GM18873 (cell line): ENCODE data around the gene R3HDM4.
A peak's percentile ranks its signal among the peaks of the same experiment; 100 is the strongest.

ENCODE experiments used
- ATAC-seq: cut with Tn5 transposase; IDR thresholded peaks from one replicate; pipeline ENCODE4 v1.9.1; 2021; ENCODE audit warnings: mild to moderate bottlenecking, moderate library complexity, moderate number of reproducible peaks; ENCODE audit not compliant: unreplicated experiment, low FRiP score

Gene R3HDM4

DNA sequence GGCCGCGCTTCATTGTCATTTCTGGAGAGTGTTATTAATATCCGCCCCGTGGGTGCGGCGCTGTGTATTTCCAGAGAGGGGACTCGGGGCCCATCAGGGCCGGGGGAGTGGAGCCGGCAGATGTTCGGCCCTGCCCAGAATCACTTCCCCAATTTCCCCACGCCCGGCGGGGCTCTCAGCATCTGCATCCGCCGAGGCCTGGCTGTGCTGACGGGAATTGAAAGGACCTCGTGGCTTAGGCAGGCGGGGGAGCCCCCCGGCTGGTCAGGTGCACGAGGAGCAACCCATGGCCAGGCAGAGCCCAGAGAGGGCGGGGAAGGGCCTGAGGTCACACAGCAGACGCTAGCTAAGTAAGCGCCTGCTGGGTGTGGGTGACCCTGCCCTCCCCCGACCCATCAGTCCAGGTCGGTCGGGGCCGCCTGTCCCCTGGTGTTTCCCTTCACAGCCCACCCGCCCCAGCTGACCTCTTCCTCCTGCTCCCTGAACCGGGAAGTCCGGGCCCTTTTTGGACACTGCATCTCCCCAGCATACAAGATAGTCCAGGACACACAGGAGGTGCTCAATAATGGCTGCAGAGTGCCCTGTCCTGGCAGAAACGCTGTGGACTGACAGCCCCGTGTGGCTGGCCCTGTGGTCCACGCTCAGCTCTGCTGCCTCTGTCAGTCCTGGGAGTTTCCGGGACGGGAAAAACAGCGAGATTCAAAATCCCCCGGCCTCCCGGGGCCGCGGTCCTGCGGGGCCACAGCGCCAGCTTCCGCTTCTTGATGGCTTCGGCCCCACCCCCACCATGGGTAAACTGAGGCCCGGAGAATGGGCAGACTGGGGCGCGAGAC is 34.9 kb upstream of the R3HDM4 start:
- peak; percentile 52 for ATAC-seq

DNA sequence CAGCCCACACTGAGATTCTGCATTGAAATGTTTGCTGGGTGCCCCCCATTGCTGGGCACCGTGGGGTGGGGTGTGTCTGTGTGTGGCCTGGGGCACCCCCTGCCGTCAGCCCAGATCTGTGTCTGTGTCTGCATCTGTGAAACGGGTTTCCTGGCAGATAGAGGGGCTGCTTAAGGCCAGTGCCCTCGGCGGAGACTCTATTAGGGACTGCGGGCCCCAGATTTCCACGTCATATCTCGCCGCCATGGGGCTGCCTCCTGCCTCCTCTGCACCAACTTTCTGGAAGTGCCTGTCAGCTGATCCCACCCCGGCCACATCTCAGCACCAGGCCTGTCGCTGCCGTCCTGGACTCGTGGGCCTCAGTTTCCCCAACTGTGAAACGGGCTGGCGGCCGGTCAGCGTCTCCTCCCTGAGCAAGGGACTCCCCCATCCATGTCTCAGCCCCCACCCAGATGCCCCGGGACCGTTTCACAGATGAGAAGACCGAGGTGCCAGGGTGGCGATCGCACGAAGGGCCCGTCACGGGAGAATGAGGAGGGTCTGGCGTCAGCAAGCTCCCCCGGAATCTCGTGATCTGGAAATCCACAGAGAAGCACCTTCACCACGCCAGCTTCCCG is 34.2 kb upstream of the R3HDM4 start:
- ATAC-seq, result no peak

DNA sequence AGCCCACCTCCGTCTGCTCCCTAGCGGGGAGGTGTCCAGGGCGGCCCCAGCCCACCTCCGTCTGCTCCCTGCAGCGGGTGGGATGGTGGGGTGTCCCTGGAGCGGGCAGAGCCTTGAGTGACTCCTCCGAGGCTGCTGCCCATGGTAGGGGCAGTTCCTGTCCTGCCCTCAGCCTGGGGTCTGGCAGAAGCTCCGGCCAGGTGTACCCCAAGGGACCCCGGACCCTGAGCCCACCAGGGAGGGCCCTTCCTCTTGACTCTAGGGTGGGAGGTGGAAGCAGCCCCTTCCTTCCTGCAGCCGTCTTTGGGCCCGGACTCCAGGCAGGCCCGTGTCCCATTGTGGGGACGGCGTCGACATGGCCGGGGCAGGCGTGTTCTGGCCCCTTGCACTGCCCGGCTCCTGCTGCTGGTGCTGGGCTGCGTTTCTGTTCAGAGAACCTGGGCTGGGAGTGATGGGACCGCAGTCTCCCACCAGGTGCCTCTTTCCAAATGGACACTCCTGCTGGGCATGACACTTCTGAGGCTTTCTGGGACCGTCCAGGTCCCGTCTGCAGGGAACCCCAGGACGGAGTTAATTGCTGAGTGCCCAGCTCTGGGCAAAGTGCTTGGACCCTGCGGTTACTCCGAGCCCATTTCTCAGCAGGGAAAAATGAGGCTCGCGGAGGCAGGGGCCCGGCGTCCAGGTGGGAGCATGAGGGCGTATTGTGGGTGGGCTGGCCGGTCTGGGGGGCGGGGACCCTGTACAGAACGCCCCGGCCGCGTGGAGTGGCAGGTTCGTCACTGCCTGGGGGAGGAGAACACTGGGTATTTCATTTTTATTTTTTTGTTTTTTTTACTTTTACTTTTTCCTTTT is 32.6 kb upstream of the R3HDM4 start:
- ATAC-seq, result no peak

DNA sequence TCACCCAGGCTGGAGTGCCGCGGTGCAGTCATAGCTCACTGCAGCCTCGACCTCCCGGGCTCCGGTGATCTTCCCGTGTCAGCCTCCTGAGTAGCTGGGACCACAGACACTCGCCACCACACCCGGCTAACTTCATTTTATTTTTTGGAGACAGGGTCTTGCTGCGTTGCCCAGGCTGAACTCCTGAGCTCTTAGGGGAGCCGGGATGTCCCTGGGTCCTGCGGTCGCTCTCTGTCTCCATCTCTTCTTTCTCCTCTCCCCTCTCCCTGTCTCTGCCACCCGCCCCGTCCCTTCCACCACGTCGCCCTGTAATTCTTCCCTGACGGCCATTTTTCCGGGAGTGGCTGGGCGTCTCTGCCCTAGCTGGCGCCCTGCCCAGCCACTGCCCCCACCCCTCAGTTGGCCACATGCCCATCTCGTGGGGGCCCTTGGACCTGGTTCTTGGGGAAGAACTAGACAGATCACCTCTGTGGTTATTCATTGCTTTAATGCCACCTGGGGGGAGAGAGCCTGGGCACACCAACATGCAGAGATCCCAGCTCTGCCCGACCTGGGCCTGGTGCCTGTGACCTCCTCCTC is 31.7 kb upstream of the R3HDM4 start:
- no peak for ATAC-seq

DNA sequence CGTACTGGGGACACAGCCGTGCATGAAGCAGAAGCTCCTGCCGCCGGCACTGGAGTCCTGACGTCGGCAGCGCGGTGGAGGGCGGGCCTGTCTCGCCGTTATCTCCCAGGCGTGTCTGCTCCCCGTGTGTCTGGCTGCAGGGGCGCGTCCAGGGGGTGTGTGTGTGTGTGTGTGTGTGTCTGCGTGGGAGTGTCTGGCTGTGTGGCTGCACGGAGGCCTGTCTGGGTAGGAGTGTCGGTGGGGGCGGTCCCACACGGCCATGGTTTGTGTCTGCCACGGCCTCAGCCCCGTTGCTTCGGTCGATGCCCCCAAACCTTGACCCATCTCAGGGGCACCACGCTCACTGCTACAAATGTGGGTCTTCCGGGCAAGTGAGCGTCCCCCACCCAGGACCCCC is 31.1 kb upstream of the R3HDM4 start:
- no peak for ATAC-seq

DNA sequence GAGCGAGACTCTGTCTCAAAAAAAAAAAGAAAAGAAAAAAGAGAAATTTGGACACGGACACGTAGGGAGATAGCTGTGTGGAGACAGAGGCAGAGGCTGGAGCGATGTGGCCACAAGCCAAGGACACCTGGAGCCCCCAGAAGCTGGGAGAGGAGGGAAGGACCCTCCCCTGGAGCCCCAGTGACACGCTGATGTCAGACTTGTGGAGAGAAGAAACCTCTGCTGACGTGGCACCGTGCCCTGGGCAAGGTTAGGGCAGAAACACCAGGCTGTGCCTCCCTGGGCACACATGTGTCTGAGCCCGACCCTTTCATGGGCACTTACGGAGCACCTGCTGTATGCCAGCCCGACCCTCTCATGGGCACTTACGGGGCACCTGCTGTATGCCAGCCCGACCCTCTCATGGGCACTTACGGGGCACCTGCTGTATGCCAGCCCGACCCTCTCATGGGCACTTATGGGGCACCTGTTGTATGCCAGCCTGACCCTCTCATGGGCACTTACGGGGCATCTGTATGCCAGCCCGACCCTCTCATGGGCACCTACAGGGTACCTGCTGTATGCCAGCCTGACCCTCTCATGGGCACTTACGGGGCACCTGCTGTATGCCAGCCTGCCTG is 30.6 kb upstream of the R3HDM4 start:
- no peak for ATAC-seq

DNA sequence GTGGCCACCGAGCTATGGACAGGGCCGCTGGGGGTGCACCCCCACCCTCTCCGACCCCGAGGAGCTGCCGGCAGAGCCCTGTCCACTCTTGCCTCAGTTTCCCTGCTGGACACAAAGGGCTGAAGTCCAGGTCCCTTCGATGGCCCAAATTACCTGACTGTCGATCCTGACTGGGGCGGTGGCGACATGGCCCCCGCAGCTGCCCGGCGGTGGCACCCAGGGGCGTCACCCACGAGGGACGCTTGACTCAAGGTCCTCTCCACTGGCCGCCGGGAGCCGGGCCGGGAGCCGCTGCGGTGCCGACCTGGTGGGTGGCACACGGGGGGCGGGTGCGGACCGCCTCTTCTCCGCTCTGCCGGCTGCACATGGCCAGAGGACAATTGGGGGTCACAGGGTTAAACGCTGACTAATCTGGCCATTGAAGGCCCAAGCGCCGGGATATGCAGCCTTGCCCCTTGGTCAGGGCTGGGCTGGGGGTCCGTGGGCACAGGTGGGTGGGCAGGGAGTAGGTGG is 29.2 kb upstream of the R3HDM4 start:
- no peak for ATAC-seq

DNA sequence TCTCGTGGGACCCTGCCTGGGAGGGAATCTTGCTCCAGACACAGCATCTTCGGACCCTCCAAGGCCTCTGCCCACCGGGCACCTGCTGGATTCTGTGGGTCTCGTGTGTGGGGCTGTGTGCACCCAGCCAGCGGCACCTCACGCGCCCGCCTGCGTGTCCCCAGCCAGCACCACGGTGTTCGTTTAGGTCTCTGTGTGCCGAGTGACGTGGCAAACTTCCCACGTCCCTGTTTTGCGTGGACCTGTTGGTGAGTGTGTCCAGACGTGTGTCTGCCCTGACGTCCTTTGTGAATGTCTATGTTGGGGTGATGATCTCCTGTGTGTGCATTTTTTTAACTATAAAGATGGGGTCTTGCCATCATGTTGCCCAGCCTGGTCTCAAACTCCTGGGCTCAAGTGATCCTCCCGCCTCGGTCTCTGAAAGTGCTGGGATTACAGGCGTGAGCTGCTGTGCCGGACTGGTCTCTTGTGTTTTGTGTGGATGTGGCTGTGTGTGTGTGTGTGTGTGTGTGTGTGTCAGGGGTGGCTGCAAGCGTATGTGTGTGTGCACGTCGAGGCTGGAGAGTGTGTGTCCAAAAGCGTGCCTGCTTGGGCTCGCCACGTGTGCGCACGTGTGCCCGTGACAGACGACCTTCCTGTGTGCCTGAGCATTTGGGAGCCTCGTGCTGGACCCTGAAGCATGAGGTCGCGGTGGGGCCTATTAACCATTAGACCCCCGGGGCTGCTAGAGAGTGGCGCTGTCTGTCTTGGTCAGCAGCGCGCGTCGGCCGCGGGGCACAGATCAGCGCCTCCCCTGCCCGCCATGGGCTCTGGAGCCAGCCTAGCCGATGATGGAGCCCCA is 28.5 kb upstream of the R3HDM4 start:
- ATAC-seq, result no peak

DNA sequence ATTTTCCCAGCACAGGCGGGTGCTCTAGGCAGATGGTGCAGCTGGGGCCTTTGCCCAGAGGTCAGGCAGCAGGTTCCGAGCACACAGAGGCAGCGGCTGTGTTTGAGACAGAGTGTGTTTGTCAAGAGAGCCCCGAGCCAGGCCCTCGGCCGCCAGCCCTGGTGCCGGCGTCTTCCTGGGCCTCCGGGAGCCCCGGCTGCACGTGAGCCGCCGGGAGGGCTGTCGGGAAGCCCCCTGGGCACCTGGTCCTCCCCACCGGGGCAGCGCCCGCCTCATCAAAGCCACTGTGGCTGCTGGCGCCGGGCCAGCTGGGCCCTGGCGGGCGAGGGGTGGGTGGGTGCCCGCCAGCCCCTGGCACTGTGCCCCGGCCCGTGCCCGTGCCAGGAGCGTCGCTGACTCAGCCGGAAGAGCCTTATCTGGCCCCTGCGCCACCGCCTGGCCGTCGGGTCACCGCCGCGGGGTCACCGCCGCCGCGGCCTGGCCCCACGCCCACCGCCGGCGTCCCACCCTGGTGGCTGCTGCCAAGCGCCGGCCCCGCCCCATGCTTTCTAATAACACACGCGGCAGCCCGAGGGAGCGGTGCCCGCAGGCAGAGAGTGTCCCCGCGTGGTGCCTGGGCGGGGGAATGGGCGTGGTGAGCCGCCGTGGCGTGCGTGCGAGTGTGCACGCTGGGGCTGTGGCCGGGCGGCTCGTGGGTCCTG is 27.7 kb upstream of the R3HDM4 start:
- ATAC-seq, result no peak

DNA sequence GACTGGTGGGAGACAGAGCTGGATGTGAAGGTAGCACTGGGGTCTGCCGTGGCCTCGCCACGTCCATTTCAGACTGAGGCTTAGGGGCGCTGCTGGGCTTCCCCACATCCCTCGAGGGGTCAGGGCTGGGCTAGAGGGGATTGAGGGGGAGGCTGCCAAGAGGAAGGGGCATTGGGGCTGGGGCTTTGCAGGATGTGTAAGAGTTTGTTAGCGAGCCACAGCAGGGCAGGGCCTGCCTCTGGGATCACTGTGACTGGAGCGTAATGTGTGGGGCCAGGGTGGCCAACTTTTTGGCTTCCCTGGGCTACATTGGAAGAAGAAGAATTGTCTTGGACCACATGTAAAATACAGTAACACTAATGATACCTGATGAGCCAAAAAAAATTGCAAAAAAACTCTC is 26.9 kb upstream of the R3HDM4 start:
- ATAC-seq, result no peak

DNA sequence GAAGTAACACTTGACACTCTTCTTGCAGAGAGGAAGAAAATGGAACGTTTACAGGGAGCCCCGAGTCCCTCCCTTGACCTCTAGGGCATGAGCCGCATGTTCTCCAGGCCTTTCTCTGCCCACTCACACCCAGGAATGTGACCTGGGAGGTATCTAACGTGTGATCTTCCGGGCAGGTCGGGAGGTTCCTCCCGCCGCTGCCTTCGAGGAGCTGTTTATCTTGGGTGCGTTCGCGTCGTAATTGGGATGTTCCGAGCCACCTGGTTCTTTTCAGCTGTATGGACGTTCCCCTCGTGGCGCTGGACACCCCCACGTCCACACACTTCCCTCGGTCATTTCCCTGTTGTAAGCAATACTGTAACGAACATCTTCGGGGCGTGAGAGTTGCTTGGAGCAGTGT is 26.4 kb upstream of the R3HDM4 start:
- no peak for ATAC-seq

DNA sequence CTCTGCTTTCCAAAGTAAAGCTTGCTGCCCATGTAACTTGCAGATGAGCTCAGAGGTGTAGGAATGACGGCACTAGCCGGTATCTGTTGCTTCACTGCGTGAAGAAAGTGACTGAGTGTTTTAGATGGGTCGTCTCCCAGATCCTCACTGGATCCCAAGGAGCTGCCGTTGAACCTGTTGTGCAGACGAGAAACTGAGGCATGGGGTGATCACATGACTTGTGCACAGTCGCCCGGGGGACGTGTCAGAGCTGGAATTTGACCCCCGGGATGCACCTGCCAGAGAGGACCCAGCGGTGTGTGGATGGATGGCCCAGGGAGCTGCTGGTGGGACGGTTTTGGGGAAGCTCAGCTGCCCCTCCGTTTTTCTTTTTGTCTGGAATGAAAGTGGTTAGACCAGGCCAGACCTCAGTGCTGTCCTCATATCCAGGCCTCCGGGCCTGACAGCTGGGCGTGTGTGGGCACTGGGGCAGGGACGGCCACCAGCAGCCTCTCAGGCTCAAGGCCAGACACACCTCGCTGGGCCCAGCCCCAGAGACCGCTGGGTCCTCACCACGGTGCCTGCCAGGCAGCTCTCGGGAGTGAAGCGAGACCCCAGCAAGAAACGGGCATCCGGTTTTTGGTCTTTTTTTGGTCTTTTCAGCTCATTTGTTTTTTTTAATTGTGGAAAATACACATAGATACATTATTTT is 25.4 kb upstream of the R3HDM4 start:
- no peak for ATAC-seq

DNA sequence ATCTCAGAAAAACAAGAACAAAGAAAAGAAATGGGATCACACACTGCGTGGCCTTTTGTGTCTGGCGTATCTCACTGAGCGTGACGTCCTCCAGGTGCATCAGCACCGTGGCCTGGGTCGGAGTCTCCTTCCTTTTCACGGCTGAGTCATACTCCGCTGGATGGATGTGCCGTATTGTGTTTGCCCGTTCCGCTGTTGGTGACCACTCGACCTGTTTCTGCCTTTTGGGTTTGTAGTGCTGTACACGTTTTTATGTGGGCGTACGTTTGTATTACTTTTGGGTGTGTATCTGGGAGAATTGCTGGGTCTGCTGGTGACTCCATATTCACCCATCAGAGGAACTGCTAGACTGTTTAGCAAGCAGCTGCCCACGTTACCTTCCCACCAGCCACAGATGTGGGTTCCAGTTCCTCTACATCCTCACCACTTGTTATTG is 24.3 kb upstream of the R3HDM4 start:
- no peak for ATAC-seq

DNA sequence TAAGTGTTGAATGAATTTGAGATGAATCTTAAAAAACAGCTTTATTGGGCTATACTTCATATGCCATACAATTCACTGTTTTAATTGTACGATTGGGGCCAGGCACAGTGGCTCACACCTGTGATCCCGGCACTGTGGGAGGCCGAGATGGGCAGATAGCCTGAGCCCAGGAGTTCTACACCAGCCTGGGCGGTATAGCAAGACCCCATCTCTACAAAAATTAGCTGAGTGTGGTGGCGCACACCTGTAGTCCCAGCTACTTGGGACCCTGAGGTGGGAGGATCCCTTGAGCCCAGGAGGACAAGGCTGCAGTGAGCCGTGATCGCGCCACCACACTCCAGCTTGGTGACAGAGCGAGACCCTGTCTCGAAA is 23.1 kb upstream of the R3HDM4 start:
- no peak for ATAC-seq

DNA sequence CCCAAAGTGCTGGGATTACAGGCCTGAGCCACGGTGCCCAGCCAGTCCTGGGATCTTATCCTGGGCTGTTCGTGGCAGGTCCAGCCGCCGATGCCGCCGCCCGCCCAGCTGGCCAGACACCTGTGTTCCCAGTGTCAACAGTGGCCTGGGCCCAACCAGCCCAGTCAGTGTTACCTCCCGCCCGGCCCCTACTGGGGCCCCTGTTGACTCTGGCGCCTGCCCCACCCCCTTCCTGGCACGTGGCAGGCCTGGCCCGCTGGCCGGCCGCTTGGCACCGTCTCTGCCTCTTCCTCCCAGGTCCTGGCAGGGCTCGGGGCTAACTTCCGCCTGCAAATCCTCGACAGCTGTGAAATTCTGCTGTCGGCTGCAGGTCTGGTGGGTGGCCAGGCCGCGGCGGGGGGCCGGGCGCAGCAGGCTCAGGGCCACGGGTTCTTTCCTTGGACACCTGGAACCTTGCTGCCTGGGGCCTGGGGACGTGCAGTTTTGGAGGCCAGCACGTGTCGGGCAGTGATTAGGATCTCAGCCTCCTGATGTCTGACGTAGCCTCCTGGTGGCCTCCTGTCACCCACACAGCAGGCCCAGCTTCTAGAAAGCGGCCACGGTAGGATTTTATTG is 22.0 kb upstream of the R3HDM4 start:
- no peak for ATAC-seq

DNA sequence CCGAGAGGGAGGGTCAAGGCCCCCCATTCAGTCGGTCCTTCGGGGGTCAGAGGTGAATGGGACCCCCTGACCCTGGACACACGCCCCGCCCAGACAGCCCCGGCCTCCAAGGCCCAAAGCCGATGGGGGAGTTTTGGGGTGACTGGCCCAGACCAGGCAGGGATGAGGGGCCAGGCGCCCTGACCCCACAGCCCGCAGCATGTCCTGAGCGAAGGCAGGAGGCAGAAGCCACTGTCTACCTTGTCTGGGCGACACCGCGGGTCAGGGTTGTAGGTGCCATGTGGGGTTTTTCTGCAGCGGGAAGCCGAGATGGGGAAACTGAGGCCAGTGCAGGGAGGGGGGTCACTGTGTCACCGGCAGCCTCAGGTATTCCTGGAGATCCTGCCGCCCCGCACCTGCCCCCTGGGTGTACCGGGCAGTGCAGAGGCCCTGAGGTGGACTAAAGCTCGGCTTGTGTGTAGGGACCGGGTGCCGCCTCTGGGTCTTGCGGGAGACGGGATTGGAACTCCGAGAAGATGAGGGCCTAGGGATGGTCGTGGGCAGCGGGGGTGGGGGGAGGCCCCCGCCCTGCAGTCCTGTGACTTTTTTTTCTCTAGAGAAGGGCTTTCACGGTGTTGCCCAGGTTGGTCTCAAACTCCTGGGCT is 21.3 kb upstream of the R3HDM4 start:
- no peak for ATAC-seq

DNA sequence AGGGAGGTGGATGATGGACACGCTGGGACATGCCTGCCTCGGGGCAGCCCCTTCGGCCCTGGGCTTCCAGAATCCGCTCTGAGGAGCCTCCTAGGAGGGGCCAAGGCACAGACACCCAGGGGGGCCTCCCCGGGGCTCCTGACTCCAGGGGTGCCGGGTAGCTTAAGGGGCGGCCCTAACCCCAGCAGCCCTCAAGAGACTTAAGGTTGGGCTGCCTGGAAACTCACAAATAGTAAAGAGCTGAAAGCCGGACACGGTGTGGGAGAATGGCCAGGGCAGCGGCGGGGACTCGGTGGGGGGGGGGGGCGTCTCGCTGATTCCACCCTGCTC is 20.5 kb upstream of the R3HDM4 start:
- ATAC-seq, result no peak
